GM18870 (cell line): ENCODE measurements around the gene CHKB.

Experiments used
- ATAC-seq: cut with Tn5 transposase; IDR thresholded peaks from one replicate; pipeline ENCODE4 v1.9.1; 2021; ENCODE audit warnings: moderate library complexity; ENCODE audit not compliant: unreplicated experiment

The CHKB gene

GRCh38 chr22:50532824-50533796, 49.5 kb downstream of the CHKB start:
- ATAC-seq = no peak

- ATAC-seq = no peak
These were observed 50.5 kb downstream of the CHKB start for GRCh38 chr22:50531962-50532674.

- ATAC-seq = no peak
These were observed 51.1 kb downstream of the CHKB start for GRCh38 chr22:50531546-50531961.

GRCh38 chr22:50530877-50531545, 51.6 kb downstream of the CHKB start:
- no peak for ATAC-seq

GRCh38 chr22:50530580-50530876, 52.1 kb downstream of the CHKB start:
- no peak for ATAC-seq

- no peak for ATAC-seq
These were observed 52.6 kb downstream of the CHKB start, which contains the start of gene TYMP for GRCh38 chr22:50529897-50530579. Gene TYMP, minus strand, starts transcription at chr22:50530012. Its CDS starts 303 bp downstream, at chr22:50529709.

GRCh38 chr22:50529416-50529896, 53.2 kb downstream of the CHKB start:
- no peak for ATAC-seq
